GM21526 (cell line): Measurements from ENCODE around the gene EIF3L.

Source experiments
- ATAC-seq: cut with Tn5 transposase; IDR thresholded peaks from one replicate; pipeline ENCODE4 v1.9.1; 2021; ENCODE audit warnings: moderate library complexity; ENCODE audit not compliant: unreplicated experiment, low FRiP score

The EIF3L gene

DNA sequence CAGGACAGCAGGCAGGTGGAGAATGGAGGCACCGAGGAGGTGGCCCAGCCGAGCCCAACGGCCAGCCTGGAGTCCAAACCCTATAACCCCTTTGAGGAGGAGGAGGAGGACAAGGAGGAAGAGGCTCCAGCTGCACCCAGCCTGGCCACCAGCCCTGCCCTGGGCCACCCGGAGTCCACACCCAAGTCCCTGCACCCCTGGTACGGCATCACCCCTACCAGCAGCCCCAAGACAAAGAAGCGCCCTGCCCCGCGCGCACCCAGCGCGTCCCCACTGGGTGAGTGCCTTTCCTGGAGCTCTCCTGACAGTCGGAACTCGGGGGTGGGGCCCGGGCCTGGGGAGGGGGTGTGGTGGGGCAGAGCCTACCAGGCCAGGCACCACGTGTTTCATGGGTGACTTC is 76.5 kb downstream of the EIF3L start:
- ATAC-seq = no peak

DNA sequence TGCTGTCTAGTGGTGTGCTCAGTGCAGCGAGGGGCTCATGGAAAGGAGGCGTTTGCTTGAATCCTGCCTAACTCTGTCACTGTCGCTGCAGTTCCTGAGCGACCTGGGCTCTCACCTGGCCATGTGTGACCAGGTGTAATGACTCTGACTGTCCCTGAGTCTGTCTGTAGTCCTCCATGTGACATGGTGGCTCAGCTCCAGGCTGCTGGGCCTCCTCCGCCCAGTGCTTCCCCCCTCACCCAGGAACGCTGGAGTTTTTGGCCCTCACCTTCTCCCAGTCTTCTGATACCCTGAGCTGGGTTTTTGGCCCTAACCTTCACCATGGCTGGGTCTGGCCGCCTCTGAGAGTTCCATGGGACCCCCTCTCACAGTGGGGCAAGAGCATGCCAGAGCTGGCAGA is 77.1 kb downstream of the EIF3L start:
- ATAC-seq = no peak

DNA sequence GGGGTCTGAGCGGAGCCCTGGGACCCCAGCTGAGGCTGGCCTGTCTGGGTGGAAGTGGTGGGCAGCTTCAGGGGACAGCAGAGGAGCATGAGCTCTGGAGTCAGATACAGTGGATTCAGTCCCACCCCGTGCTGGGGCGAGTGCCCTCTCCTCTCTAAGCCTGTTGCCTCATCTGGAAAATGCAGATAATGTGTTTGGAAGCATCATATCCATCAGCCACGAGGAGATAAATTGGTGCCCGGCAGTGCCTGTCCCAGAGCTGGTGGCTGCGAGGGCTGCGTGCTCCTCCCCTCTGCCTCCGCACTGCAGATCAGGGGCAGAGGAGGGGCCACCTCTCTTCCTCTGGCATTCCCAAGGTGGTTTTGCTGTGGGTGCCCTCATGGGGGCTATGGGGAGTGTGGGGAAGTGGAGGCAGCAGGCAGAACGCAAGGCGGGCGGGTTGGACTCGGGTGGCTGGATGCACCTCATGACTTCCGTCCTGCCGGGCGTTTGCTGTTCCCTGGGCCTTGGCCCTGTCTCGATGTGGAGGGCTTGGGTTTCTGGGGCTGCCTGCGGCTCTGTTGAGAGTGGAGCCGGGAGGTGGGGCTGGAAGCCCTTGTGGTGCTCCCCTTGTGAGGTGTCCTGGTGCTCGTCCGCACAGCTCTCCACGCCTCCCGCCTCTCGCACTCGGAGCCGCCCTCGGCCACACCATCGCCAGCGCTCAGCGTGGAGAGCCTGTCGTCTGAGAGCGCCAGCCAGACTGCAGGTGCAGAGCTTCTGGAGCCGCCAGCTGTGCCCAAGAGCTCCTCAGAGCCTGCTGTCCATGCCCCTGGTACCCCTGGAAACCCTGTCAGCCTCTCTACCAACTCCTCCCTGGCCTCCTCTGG is 77.8 kb downstream of the EIF3L start:
- no peak for ATAC-seq

DNA sequence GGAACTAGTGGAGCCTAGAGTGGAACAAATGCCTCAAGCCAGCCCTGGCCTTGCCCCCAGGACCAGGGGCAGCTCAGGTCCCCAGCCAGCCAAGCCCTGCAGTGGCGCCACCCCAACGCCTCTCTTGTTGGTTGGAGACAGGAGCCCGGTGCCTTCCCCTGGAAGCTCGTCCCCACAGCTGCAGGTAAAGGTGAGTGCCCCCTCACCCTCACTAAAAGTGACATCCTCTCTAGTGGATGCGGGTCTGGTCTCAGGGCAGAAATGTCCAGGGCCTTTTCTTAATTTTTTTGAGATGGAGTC is 78.4 kb downstream of the EIF3L start:
- no peak for ATAC-seq

DNA sequence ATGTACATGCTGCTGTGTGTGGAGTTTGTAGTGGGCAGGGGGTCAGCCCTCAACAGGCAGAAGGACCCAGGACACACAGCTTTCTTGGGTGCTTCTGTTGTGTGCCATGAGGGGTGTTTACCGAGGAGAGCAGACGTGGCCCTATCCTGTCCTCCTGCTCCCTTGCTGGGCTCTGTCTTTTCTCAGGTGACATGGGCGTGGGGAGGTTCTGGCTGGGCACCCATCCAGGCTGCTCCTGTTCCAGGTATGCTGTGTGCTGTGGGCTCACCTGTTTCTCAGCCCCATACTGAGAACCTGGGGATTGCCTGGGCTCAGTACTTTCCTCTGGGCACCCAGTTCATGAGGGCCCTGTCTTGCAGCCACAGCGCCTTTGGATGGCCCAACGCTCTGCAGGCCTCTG is 80.2 kb downstream of the EIF3L start:
- ATAC-seq = no peak

DNA sequence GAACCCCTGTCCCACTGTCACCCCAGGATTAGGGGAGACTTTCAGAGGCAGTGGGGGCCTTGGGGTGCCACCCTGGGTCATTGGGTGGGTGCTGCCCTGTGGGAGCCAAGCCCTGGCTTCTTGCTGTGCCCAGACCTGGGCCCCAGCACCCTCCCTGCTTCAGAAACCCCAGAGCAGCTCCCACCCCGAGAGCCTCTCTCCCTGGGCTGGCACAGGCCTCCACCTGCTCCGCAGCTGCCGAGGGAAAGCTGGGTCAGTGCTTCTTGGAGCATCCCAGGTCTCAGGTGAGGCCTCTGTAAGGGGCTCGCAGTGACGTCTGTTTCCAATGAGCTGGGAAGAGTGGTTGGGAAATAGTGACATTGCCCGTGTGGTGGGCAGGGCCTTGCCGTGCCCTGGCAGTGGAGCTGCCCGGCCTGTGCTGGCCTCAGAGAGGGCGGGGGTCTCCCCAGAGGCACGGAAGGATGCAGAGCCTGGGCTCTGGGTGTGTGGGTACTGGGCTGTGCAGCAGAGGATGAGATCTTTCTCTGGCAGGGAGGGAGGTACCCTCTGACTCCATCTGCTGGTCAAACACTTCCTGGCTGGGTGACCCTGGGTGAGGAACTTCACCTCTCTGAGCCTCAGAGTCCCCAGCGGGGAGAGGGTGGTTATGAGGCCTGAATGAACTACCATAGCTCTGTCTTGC is 81.2 kb downstream of the EIF3L start:
- no peak for ATAC-seq

DNA sequence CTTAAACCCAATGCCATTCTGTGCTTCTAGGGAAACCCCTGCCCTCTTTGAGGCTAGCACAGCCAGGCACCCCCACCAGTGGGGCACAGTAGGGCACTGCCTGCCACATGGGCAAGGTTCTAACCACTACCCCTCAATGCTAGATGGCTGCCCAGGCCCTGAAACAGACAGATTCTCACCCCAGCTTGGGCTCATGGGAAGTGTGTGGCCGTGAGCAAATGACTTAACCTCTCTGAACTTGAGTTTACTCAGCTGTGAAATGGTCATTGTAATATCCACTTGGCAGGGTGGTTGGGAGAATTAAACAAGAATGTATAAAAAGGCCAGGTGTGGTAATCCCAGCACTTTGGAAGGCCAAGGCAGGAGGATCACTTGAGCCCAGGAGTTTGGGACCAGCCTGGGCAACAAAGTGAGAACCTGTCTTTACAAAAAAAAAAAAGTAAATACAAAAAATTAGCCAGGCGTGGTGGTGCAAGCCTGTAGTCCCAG is 81.8 kb downstream of the EIF3L start:
- no peak for ATAC-seq

DNA sequence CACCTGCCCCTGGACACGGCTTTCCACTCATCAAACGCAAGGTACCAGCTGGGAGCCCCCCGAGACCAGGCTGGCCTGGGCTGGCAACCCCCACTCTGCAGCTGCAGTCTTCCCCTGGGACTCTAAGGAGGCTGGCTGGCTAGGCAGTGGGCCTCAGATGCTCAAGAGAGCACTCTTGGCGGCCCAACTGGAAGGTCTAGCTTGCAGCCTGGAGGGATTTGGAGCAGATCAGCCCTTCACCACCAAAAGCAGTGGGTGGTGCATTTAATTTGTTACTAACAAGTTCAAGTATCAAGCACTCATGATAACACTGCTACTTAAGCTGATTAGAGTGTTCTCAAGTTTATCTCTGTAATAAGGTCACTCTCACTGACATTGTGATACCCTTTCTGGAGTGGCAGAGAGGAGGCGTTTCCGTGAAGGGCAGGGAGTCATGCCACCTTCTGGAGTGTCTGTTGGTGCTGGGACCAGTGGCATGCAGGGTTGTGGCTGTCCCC is 82.7 kb downstream of the EIF3L start:
- no peak for ATAC-seq

DNA sequence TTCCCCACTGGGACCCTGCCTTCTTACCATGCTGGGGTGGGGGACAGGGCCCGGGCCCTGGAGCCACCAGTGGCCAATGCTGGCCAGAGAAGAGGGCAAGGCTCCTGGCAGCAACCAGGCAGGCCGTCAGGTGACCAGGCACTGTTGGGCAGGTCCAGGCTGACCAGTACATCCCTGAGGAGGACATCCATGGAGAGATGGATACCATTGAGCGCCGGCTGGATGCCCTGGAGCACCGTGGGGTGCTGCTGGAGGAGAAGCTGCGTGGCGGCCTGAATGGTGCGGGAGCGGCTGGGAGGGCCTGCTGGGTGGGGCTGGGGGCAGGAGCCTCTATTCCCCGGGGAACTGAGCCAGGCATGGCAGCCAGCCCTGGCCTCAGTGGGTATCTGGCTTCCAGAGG is 83.2 kb downstream of the EIF3L start:
- ATAC-seq = no peak

DNA sequence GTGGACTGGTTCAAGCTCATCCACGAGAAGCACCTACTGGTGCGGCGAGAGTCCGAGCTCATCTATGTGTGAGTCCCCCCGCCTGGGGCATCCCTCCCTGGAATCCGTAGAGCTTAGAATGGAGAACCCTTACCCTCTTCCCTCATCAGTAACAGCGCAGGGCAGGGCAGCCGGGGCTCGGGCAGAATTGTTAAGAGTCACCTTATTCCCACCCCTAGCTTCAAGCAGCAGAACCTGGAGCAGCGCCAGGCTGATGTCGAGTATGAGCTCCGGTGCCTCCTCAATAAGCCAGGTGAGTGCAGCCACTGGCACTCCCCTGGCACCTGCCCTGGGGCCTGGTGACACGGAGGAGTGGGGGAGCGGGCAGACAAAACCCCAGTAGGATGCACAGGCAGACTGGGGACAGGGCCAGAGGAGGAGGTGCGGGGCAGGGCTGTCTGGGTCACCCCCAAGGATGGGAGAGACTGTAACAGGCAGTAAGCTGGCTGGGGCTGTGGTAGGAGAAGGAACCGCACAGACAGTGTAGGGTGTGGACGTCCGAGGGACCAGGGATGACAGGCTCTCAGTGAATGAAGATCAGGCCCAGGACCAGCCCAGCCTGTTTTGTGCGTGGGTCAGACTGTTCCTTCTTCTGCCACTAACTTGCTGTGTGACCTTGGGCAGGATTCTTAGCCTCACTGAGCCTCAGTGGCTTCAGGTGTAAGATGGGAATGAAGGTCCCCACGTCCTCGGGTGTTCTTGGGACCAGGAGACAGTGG is 83.8 kb downstream of the EIF3L start:
- ATAC-seq = no peak

DNA sequence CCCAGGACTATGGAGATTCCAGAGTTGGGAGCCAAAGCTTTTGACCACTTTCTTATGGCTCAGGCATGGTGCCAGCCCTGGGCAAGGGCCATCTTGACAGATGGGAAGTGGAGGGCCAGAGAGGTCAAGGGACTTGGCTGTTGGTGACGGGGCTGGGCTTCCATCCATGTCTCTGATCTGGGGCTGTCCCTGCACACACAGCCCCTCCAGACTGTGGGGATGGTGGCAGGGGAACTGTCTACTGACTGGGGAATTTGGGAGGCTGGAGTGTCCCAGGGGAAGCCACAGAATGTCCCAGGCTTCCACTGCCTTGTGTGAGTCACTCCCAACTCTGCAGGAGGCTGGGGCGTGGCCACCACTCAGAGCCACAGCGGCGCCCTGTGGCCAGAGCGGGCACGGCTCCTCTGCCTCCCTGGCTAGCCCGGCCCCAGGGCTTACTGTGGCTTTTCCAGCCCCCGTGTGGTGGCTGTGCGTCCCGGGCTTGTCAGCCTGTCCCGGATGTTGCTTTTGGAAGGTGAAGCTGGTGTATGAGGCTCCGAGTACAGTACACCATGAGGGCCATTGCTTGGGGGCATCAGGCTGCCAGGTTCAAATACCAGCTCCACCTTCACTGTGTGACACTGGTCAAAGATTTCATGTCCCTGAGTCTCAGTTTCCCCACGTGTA is 84.6 kb downstream of the EIF3L start:
- no peak for ATAC-seq
